Measurements from ENCODE around the gene COLEC11. TPM values are rescaled to one million over a fixed set of nuclear protein-coding genes. Genes with fewer than 3 reads are reported as not detected.
A peak's percentile ranks its signal among the peaks of the same experiment; 100 is the strongest.

The COLEC11 gene
- total RNA-seq, 1 experiment from 2014 or later, result 1.3 TPM

- Mint-ChIP-seq H3K9me3 (peaks cover 3% of the 10 kb centered on the region), H3K4me3 (no peak overlapping the region), H3K36me3 (peaks cover 39% of the 10 kb centered on the region), H3K27me3 (ENCODE audit: low read depth) (no peaks in the 10 kb centered on the region), H3K4me1 (no peaks in the 10 kb centered on the region), H3K27ac (peak overlapping the region; percentile 70; the same call in 1 of the 2 replicates)
- CTCF ChIA-PET, result no interaction called here
- POLR2A ChIA-PET, result no interaction called here
- DNase-seq (ENCODE audit: low spot score) (no peak), ATAC-seq (no peak)
- TF ChIP-seq ZNF671 (CRISPR knock-in tag; IDR thresholded peaks at IDR 0.05), result no peak
- no peak for TF ChIP-seq NFE2L1 (CRISPR knock-in tag; IDR thresholded peaks at IDR 0.05)
- no peak for TF ChIP-seq SP1 (CRISPR knock-in tag; conservative IDR thresholded peaks at IDR 0.05)
- no peak for TF ChIP-seq ZNF232 (CRISPR knock-in tag; IDR thresholded peaks at IDR 0.05)
- TF ChIP-seq, protein P1, sequence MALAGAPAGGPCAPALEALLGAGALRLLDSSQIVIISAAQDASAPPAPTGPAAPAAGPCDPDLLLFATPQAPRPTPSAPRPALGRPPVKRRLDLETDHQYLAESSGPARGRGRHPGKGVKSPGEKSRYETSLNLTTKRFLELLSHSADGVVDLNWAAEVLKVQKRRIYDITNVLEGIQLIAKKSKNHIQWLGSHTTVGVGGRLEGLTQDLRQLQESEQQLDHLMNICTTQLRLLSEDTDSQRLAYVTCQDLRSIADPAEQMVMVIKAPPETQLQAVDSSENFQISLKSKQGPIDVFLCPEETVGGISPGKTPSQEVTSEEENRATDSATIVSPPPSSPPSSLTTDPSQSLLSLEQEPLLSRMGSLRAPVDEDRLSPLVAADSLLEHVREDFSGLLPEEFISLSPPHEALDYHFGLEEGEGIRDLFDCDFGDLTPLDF (CRISPR knock-in tag; IDR thresholded peaks at IDR 0.05), result no peak
- TF ChIP-seq, protein P2, sequence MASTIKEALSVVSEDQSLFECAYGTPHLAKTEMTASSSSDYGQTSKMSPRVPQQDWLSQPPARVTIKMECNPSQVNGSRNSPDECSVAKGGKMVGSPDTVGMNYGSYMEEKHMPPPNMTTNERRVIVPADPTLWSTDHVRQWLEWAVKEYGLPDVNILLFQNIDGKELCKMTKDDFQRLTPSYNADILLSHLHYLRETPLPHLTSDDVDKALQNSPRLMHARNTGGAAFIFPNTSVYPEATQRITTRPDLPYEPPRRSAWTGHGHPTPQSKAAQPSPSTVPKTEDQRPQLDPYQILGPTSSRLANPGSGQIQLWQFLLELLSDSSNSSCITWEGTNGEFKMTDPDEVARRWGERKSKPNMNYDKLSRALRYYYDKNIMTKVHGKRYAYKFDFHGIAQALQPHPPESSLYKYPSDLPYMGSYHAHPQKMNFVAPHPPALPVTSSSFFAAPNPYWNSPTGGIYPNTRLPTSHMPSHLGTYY (CRISPR knock-in tag; IDR thresholded peaks at IDR 0.05), result no peak
- no peak for TF ChIP-seq NR1H2 (CRISPR knock-in tag; IDR thresholded peaks at IDR 0.05)
- TF ChIP-seq NR2C2 (CRISPR knock-in tag; IDR thresholded peaks at IDR 0.05), result no peak
- TF ChIP-seq, protein P3, sequence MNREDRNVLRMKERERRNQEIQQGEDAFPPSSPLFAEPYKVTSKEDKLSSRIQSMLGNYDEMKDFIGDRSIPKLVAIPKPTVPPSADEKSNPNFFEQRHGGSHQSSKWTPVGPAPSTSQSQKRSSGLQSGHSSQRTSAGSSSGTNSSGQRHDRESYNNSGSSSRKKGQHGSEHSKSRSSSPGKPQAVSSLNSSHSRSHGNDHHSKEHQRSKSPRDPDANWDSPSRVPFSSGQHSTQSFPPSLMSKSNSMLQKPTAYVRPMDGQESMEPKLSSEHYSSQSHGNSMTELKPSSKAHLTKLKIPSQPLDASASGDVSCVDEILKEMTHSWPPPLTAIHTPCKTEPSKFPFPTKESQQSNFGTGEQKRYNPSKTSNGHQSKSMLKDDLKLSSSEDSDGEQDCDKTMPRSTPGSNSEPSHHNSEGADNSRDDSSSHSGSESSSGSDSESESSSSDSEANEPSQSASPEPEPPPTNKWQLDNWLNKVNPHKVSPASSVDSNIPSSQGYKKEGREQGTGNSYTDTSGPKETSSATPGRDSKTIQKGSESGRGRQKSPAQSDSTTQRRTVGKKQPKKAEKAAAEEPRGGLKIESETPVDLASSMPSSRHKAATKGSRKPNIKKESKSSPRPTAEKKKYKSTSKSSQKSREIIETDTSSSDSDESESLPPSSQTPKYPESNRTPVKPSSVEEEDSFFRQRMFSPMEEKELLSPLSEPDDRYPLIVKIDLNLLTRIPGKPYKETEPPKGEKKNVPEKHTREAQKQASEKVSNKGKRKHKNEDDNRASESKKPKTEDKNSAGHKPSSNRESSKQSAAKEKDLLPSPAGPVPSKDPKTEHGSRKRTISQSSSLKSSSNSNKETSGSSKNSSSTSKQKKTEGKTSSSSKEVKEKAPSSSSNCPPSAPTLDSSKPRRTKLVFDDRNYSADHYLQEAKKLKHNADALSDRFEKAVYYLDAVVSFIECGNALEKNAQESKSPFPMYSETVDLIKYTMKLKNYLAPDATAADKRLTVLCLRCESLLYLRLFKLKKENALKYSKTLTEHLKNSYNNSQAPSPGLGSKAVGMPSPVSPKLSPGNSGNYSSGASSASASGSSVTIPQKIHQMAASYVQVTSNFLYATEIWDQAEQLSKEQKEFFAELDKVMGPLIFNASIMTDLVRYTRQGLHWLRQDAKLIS (CRISPR knock-in tag; IDR thresholded peaks at IDR 0.05; ENCODE audit: borderline replicate concordance), result no peak
- TF ChIP-seq, protein P4, sequence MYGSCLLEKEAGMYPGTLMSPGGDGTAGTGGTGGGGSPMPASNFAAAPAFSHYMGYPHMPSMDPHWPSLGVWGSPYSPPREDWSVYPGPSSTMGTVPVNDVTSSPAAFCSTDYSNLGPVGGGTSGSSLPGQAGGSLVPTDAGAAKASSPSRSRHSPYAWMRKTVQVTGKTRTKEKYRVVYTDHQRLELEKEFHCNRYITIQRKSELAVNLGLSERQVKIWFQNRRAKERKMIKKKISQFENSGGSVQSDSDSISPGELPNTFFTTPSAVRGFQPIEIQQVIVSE (CRISPR knock-in tag; IDR thresholded peaks at IDR 0.05; ENCODE audit: borderline replicate concordance), result no peak
- no peak for TF ChIP-seq PRRX2 (CRISPR knock-in tag; IDR thresholded peaks at IDR 0.05)
- TF ChIP-seq, protein P5, sequence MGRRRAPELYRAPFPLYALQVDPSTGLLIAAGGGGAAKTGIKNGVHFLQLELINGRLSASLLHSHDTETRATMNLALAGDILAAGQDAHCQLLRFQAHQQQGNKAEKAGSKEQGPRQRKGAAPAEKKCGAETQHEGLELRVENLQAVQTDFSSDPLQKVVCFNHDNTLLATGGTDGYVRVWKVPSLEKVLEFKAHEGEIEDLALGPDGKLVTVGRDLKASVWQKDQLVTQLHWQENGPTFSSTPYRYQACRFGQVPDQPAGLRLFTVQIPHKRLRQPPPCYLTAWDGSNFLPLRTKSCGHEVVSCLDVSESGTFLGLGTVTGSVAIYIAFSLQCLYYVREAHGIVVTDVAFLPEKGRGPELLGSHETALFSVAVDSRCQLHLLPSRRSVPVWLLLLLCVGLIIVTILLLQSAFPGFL (CRISPR knock-in tag; IDR thresholded peaks at IDR 0.05; ENCODE audit: borderline replicate concordance), result no peak
- TF ChIP-seq ZNF416 (CRISPR knock-in tag; IDR thresholded peaks at IDR 0.05), result no peak
- TF ChIP-seq NFYB (CRISPR knock-in tag; conservative IDR thresholded peaks at IDR 0.05; ENCODE audit: low read depth), result no peak
- no peak for TF ChIP-seq FOXK1 (CRISPR knock-in tag; IDR thresholded peaks at IDR 0.05)
- TF ChIP-seq EMX1 (CRISPR knock-in tag; IDR thresholded peaks at IDR 0.05), result no peak
Measured at GRCh38 chr2:3586220-3586619, 8.7 kb upstream of the COLEC11 start.

- Mint-ChIP-seq H3K27me3 (ENCODE audit: low read depth) (no peaks in the 10 kb centered on the region), H3K9me3 (peaks cover 3% of the 10 kb centered on the region), H3K4me3 (no peak overlapping the region), H3K27ac (no peak overlapping the region), H3K36me3 (peaks cover 31% of the 10 kb centered on the region), H3K4me1 (no peaks in the 10 kb centered on the region)
- TF ChIP-seq ZNF416 (CRISPR knock-in tag; IDR thresholded peaks at IDR 0.05) (no peak), ZBTB21 (CRISPR knock-in tag; IDR thresholded peaks at IDR 0.05; ENCODE audit: borderline replicate concordance) (no peak)
- ChIA-PET CTCF (interaction anchor here (0.7 kb wide), 1 partner anchor 64 kb away, joined by 3 read pairs; no protein-coding TSS in a partner anchor), POLR2A (interaction anchor here (0.7 kb wide), 1 partner anchor 210 kb away, joined by 3 read pairs; the partner anchor contains the start of gene EIPR1)
- ATAC-seq, result no peak
- DNase-seq (ENCODE audit: low spot score), result no peak
Measured at GRCh38 chr2:3587021-3587420, 7.9 kb upstream of the COLEC11 start.
